Measurements from ENCODE around the gene WDR46. TPM values are rescaled to one million over a fixed set of nuclear protein-coding genes. Genes with fewer than 3 reads are reported as not detected.

Gene WDR46
- total and polyA plus RNA-seq, 2 experiments from 2014 or later = 71.4 to 104 TPM

GRCh38 chr6:33251395-33252012, 37.5 kb downstream of the WDR46 start:
- Mint-ChIP-seq H3K9me3 (no peaks in the 10 kb centered on the region), H3K4me1 (peaks cover 19% of the 10 kb centered on the region), H3K27me3 (ENCODE audit: insufficient read depth, low read depth, poor library complexity) (peaks cover 15% of the 10 kb centered on the region), H3K27ac (no peak overlapping the region), H3K4me3 (no peak overlapping the region; the same call in 2 of the 3 replicates), H3K36me3 (ENCODE audit: low read depth) (peaks cover 24% of the 10 kb centered on the region)
- H3K4me1 ChIP-seq (ENCODE audit: insufficient read depth) = peaks cover 12% of the 10 kb centered on the region
- no peaks in the 10 kb centered on the region for H3K9me2 ChIP-seq (ENCODE audit: insufficient read depth)
- H4K20me1 ChIP-seq (replicated peaks; ENCODE audit: insufficient read depth) = no peaks in the 10 kb centered on the region
- H3K79me2 ChIP-seq (replicated peaks; ENCODE audit: insufficient read depth) = no peaks in the 10 kb centered on the region
- H3K4me2 ChIP-seq = no peak overlapping the region
- H3F3A ChIP-seq (replicated peaks; ENCODE audit: low read depth) = peaks cover 10% of the 10 kb centered on the region; the same call in 1 of the 2 replicates
- H2AFZ ChIP-seq = no peak overlapping the region
- no peak overlapping the region for H3K27ac ChIP-seq (ENCODE audit: low read depth)
- no peak overlapping the region for H3K4me3 ChIP-seq
- peaks cover 23% of the 10 kb centered on the region for H3K27me3 ChIP-seq (ENCODE audit: insufficient read depth)
- ATAC-seq (no peak), DNase-seq (ENCODE audit: low spot score) (no peak)
- TF ChIP-seq, protein P1, sequence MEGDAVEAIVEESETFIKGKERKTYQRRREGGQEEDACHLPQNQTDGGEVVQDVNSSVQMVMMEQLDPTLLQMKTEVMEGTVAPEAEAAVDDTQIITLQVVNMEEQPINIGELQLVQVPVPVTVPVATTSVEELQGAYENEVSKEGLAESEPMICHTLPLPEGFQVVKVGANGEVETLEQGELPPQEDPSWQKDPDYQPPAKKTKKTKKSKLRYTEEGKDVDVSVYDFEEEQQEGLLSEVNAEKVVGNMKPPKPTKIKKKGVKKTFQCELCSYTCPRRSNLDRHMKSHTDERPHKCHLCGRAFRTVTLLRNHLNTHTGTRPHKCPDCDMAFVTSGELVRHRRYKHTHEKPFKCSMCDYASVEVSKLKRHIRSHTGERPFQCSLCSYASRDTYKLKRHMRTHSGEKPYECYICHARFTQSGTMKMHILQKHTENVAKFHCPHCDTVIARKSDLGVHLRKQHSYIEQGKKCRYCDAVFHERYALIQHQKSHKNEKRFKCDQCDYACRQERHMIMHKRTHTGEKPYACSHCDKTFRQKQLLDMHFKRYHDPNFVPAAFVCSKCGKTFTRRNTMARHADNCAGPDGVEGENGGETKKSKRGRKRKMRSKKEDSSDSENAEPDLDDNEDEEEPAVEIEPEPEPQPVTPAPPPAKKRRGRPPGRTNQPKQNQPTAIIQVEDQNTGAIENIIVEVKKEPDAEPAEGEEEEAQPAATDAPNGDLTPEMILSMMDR (conservative IDR thresholded peaks at IDR 0.05; ENCODE audit: low read depth in 2 of 2) = peak in 1 of 2 experiments; percentile 19; a peak in 1 of 4 replicates
- TF ChIP-seq, protein P2, sequence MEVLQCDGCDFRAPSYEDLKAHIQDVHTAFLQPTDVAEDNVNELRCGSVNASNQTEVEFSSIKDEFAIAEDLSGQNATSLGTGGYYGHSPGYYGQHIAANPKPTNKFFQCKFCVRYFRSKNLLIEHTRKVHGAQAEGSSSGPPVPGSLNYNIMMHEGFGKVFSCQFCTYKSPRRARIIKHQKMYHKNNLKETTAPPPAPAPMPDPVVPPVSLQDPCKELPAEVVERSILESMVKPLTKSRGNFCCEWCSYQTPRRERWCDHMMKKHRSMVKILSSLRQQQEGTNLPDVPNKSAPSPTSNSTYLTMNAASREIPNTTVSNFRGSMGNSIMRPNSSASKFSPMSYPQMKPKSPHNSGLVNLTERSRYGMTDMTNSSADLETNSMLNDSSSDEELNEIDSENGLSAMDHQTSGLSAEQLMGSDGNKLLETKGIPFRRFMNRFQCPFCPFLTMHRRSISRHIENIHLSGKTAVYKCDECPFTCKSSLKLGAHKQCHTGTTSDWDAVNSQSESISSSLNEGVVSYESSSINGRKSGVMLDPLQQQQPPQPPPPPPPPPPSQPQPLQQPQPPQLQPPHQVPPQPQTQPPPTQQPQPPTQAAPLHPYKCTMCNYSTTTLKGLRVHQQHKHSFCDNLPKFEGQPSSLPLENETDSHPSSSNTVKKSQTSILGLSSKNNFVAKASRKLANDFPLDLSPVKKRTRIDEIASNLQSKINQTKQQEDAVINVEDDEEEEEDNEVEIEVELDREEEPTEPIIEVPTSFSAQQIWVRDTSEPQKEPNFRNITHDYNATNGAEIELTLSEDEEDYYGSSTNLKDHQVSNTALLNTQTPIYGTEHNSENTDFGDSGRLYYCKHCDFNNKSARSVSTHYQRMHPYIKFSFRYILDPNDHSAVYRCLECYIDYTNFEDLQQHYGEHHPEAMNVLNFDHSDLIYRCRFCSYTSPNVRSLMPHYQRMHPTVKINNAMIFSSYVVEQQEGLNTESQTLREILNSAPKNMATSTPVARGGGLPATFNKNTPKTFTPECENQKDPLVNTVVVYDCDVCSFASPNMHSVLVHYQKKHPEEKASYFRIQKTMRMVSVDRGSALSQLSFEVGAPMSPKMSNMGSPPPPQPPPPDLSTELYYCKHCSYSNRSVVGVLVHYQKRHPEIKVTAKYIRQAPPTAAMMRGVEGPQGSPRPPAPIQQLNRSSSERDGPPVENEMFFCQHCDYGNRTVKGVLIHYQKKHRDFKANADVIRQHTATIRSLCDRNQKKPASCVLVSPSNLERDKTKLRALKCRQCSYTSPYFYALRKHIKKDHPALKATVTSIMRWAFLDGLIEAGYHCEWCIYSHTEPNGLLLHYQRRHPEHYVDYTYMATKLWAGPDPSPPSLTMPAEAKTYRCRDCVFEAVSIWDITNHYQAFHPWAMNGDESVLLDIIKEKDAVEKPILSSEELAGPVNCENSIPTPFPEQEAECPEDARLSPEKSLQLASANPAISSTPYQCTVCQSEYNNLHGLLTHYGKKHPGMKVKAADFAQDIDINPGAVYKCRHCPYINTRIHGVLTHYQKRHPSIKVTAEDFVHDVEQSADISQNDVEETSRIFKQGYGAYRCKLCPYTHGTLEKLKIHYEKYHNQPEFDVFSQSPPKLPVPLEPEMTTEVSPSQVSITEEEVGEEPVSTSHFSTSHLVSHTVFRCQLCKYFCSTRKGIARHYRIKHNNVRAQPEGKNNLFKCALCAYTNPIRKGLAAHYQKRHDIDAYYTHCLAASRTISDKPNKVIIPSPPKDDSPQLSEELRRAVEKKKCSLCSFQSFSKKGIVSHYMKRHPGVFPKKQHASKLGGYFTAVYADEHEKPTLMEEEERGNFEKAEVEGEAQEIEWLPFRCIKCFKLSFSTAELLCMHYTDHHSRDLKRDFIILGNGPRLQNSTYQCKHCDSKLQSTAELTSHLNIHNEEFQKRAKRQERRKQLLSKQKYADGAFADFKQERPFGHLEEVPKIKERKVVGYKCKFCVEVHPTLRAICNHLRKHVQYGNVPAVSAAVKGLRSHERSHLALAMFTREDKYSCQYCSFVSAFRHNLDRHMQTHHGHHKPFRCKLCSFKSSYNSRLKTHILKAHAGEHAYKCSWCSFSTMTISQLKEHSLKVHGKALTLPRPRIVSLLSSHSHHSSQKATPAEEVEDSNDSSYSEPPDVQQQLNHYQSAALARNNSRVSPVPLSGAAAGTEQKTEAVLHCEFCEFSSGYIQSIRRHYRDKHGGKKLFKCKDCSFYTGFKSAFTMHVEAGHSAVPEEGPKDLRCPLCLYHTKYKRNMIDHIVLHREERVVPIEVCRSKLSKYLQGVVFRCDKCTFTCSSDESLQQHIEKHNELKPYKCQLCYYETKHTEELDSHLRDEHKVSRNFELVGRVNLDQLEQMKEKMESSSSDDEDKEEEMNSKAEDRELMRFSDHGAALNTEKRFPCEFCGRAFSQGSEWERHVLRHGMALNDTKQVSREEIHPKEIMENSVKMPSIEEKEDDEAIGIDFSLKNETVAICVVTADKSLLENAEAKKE (CRISPR knock-in tag; IDR thresholded peaks at IDR 0.05) = no peak
- TF ChIP-seq ETS1 (IDR thresholded peaks at IDR 0.05) = no peak
- no peak for TF ChIP-seq STAT1 (IDR thresholded peaks at IDR 0.05; ENCODE audit: unreplicated experiment)
- no peak for TF ChIP-seq CREB1 (CRISPR knock-in tag; IDR thresholded peaks at IDR 0.05; ENCODE audit: low read depth)
- no peaks in the 10 kb centered on the region for H3K36me3 ChIP-seq (ENCODE audit: insufficient read depth)
